Cerebellar nuclear complex (tissue), 1 donor: Measurements from ENCODE around the gene FN3K.

Experiments
- DNase-seq, 2 experiments: peaks; one replicate each; lab custom pipeline; 2025; lab: John Stamatoyannopoulos, UW

Gene FN3K

GRCh38 chr17:82734987-82735866 is at the start of gene FN3K:
Gene FN3K (plus strand): TSS chr17:82735615. CDS start chr17:82735637, 22 bp downstream.
- DNase-seq, result no peak

GRCh38 chr17:82686366-82687324 is 48.8 kb upstream of the FN3K start:
- DNase-seq, result no peak

- DNase-seq, result no peak
These were observed 48.0 kb upstream of the FN3K start for GRCh38 chr17:82687375-82687861.

- DNase-seq, result no peak
These were observed 47.5 kb upstream of the FN3K start for GRCh38 chr17:82687871-82688270.

- no peak for DNase-seq
These were observed 46.3 kb upstream of the FN3K start for GRCh38 chr17:82689077-82689476.

GRCh38 chr17:82690786-82691489 is 44.5 kb upstream of the FN3K start:
- no peak for DNase-seq

GRCh38 chr17:82691714-82692113 is 43.7 kb upstream of the FN3K start:
- DNase-seq, result no peak

GRCh38 chr17:82692268-82692667 is 43.1 kb upstream of the FN3K start:
- no peak for DNase-seq

GRCh38 chr17:82693168-82693867 is 42.1 kb upstream of the FN3K start:
- DNase-seq, result no peak

GRCh38 chr17:82694647-82695046 is 40.8 kb upstream of the FN3K start:
- no peak for DNase-seq

GRCh38 chr17:82696259-82696658 is 39.2 kb upstream of the FN3K start:
- DNase-seq, result no peak

- no peak for DNase-seq
These were observed 38.3 kb upstream of the FN3K start for GRCh38 chr17:82696916-82697807.

GRCh38 chr17:82697808-82698064 is 37.7 kb upstream of the FN3K start:
- DNase-seq, result no peak

- DNase-seq, result peak; percentile 97 to 98
These were observed 37.1 kb upstream of the FN3K start, which contains the start of gene RAB40B for GRCh38 chr17:82698065-82698973. Gene RAB40B (minus strand): TSS chr17:82698698. CDS start chr17:82698596, 102 bp downstream.

- DNase-seq, result no peak
These were observed 36.4 kb upstream of the FN3K start for GRCh38 chr17:82698974-82699442.

- DNase-seq, result no peak
These were observed 35.9 kb upstream of the FN3K start for GRCh38 chr17:82699551-82699950.

GRCh38 chr17:82702231-82702927 is 33.0 kb upstream of the FN3K start:
- no peak for DNase-seq

GRCh38 chr17:82703036-82703745 is 32.2 kb upstream of the FN3K start:
- no peak for DNase-seq
